IMR-90 (cell line): ENCODE results near the gene MAN2A1. TPM values are rescaled to one million over a fixed set of nuclear protein-coding genes. Genes with fewer than 3 reads are reported as not detected.
A peak's percentile ranks its signal among the peaks of the same experiment; 100 is the strongest.

Experiments used
- ATAC-seq: fragments of 200-7000 bp; cut with Tn5 transposase; 2 replicates; pipeline ENCODE4 v1.9.1; 2020; ENCODE audit warnings: low read depth, mild to moderate bottlenecking, moderate library complexity
- BruUV-seq: library from RNA; stranded (reverse); fragments of 400-500 nt; replicated peaks from 2 replicates; lab custom pipeline; 2021; lab: Mats Ljungman, UMichigan
- CTCF ChIA-PET: fragments of 300-600 bp; formaldehyde crosslinking; extraction: SDS; loops from one replicate; lab custom pipeline; 2021; ENCODE audit warnings: antibody characterized with exemption; lab: Yijun Ruan, JAX
- POLR2A ChIA-PET: fragments of 300-600 bp; sonication (Branson Sonifier 250); formaldehyde crosslinking; loops from one replicate; lab custom pipeline; 2022; ENCODE audit warnings: antibody characterized with exemption; ENCODE audit not compliant: unreplicated experiment; lab: Charles Lee
- DNase-seq: peaks from one replicate; pipeline ENCODE4 v3.0.0; 2013
- H2AFZ ChIP-seq: replicated peaks from 2 replicates; pipeline ENCODE3; 2013; ENCODE audit warnings: low read length, mild to moderate bottlenecking; ENCODE audit not compliant: poor library complexity
- H2AK5ac ChIP-seq: 2 replicates; pipeline ENCODE4 v1.6.1; 2013; ENCODE audit warnings: low read depth, low read length, inconsistent platforms
- H2AK9ac ChIP-seq: replicated peaks from 2 replicates; pipeline ENCODE3; 2013; ENCODE audit warnings: mild to moderate bottlenecking, low read depth, low read length, moderate library complexity; ENCODE audit not compliant: poor library complexity
- H2BK120ac ChIP-seq: 2 replicates; pipeline ENCODE4 v1.6.1; 2013; ENCODE audit warnings: low read depth, low read length, inconsistent platforms
- H2BK15ac ChIP-seq: 3 replicates; pipeline ENCODE4 v1.6.1; 2013; ENCODE audit warnings: low read depth, low read length, inconsistent platforms
- H2BK20ac ChIP-seq: 2 replicates; pipeline ENCODE4 v1.6.1; 2013; ENCODE audit warnings: low read depth, mild to moderate bottlenecking, inconsistent platforms, low read length, moderate library complexity
- H2BK5ac ChIP-seq: 2 replicates; pipeline ENCODE4 v1.6.1; 2013; ENCODE audit warnings: mild to moderate bottlenecking, low read depth, low read length, inconsistent platforms; ENCODE audit not compliant: poor library complexity, severe bottlenecking
- H3K14ac ChIP-seq: replicated peaks from 2 replicates; pipeline ENCODE4 v1.6.1; 2013; ENCODE audit warnings: low read depth, low read length, inconsistent platforms
- H3K18ac ChIP-seq: 2 replicates; pipeline ENCODE4 v1.6.1; 2013; ENCODE audit warnings: low read depth, low read length, control low read depth
- H3K23ac ChIP-seq: 2 replicates; pipeline ENCODE4 v1.6.1; 2013; ENCODE audit warnings: low read depth, low read length, inconsistent platforms
- H3K27ac ChIP-seq: 2 replicates; pipeline ENCODE4 v1.5.1; 2013; ENCODE audit warnings: mild to moderate bottlenecking, control low read depth, low read length; ENCODE audit not compliant: insufficient read depth
- H3K27me3 ChIP-seq: 2 replicates; pipeline ENCODE4 v1.6.1; 2013; ENCODE audit warnings: low read length; ENCODE audit not compliant: control insufficient read depth, insufficient read depth
- H3K36me3 ChIP-seq: 2 replicates; pipeline ENCODE4 v1.6.1; 2013; ENCODE audit warnings: low read length, mixed read lengths; ENCODE audit not compliant: control insufficient read depth, insufficient read depth
- H3K4ac ChIP-seq: 2 replicates; pipeline ENCODE4 v1.6.1; 2013; ENCODE audit warnings: low read depth, low read length, inconsistent platforms
- H3K4me1 ChIP-seq: 2 replicates; pipeline ENCODE4 v1.6.1; 2013; ENCODE audit warnings: low read length, mixed read lengths; ENCODE audit not compliant: control insufficient read depth, insufficient read depth
- H3K4me2 ChIP-seq: 2 replicates; pipeline ENCODE4 v1.6.1; 2013; ENCODE audit warnings: low read depth, mild to moderate bottlenecking, control low read depth, low read length, moderate library complexity
- H3K4me3 ChIP-seq: 2 replicates; pipeline ENCODE4 v1.5.1; 2013; ENCODE audit warnings: low read depth, mild to moderate bottlenecking, control low read depth, low read length, moderate library complexity; ENCODE audit not compliant: insufficient read depth
- H3K56ac ChIP-seq: 2 replicates; pipeline ENCODE4 v1.6.1; 2013; ENCODE audit warnings: low read length, inconsistent platforms; ENCODE audit not compliant: insufficient read depth; ENCODE audit errors: extremely low read depth
- H3K79me1 ChIP-seq, 2 experiments: 2 replicates each; pipeline ENCODE4 v1.6.1; 2013; ENCODE audit warnings: low read length in 2 of 2, inconsistent platforms in 1 of 2, low read depth in 1 of 2
- H3K9ac ChIP-seq: 2 replicates; pipeline ENCODE4 v1.6.1; 2013; ENCODE audit warnings: low read depth, low read length, control low read depth
- H3K9me1 ChIP-seq: 2 replicates; pipeline ENCODE4 v1.6.1; 2013; ENCODE audit warnings: low read length, inconsistent platforms; ENCODE audit not compliant: insufficient read depth
- H3K9me3 ChIP-seq: 2 replicates; pipeline ENCODE4 v1.6.1; 2013; ENCODE audit warnings: low read length; ENCODE audit not compliant: control insufficient read depth, insufficient read depth
- H4K20me1 ChIP-seq: 2 replicates; pipeline ENCODE4 v1.6.1; 2013; ENCODE audit warnings: low read length, inconsistent platforms; ENCODE audit not compliant: insufficient read depth
- H4K5ac ChIP-seq: 2 replicates; pipeline ENCODE4 v1.6.1; 2013; ENCODE audit warnings: mild to moderate bottlenecking, low read depth, low read length, control low read depth
- H4K8ac ChIP-seq, 2 experiments: 2 replicates each; pipeline ENCODE4 v1.6.1; 2013; ENCODE audit warnings: low read depth in 2 of 2, low read length in 2 of 2, control low read depth in 1 of 2, inconsistent platforms in 1 of 2
- H4K91ac ChIP-seq: 2 replicates; pipeline ENCODE4 v1.6.1; 2013; ENCODE audit warnings: low read depth, low read length, inconsistent platforms; ENCODE audit not compliant: insufficient read depth
- BHLHE40 ChIP-seq: fragments of 150-350 bp; IDR thresholded peaks from 2 replicates; pipeline ENCODE4 v1.6.1; 2016; ENCODE audit warnings: mild to moderate bottlenecking, low read depth, low read length
- MAFK ChIP-seq: IDR thresholded peaks from 2 replicates; pipeline ENCODE4 v1.6.1; 2012; ENCODE audit warnings: low read depth, low read length, improper control_type of control experiment
- WGBS, 2 experiments: methylation state at CpG; one replicate each; pipeline versions ENCODE4 v1.1.5 to v1.1.7; 2013; ENCODE audit warnings: missing lambda C conversion rate in 2 of 2; ENCODE audit not compliant: insufficient read length in 1 of 2; ENCODE audit errors: extremely low coverage in 2 of 2; 5-methylcytosine and 5-hydroxymethylcytosine counted together
- dilution Hi-C: fragments of 300-500 bp; cut with HindIII; formaldehyde crosslinking; loops from one replicate; pipeline ENCODE4 v1.14.3; 2018; ENCODE audit warnings: low sequenced_read_pairs; ENCODE audit not compliant: unreplicated experiment
- in situ Hi-C: fragments of 300-500 bp; cut with MboI; formaldehyde crosslinking; loops from 3 replicates; pipeline ENCODE4 v1.14.3; 2019; ENCODE audit warnings: low sequenced_read_pairs, inconsistent platforms, mixed read lengths
- intact Hi-C: fragments of 100-400 bp; cut with micrococcal nuclease; formaldehyde crosslinking; loops from 2 replicates; pipeline ENCODE4 v1.10.0; 2022
- polyA plus RNA-seq, 3 experiments: library from polyadenylated mRNA; depleted of rRNA; stranded (reverse); fragments of >200 nt; gene quantifications; 2 replicates each; pipeline ENCODE4 v1.2.3, GENCODE V29; 2012; ENCODE audit warnings: low replicate concordance in 1 of 3
- total RNA-seq: library from RNA; depleted of rRNA; stranded (reverse); fragments of >200 nt; gene quantifications from 2 replicates; pipeline ENCODE4 v1.2.3, GENCODE V29; 2012

The MAN2A1 gene
- total and polyA plus RNA-seq, 2 of the 4 experiments (the other 2 are of a cell fraction): 16.4 to 29.6 TPM

DNA sequence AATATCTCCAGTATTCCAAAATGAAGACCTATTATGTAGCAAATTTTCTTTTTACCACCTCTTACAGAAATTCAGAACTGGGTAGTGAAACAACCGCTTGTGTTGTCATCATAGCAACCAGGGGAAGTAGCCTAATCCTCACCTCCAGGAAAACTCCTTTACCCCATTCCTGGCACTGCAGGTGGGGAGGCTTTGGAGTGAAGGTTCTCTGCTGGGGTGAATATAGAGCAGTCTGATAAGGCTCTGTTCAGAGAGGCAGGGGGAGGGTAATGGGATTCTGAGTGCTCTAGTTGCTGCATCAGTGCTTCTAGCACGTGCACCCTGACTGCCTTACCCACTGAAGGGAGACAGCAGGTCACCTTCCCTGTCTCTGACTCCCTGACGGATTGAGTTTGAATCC lies 116.2 kb downstream of the MAN2A1 start:
- peaks cover 0 to 7% of the 10 kb centered on the region in 2 experiments; a peak in 3 of 4 replicates for H3K79me1 ChIP-seq
- WGBS, 2 experiments: no CpG with 5 or more reads among the region's 3 CpGs
- peaks cover 6% of the 10 kb centered on the region; the same call in 1 of the 2 replicates for H3K9me1 ChIP-seq
- DNase-seq (no peak), ATAC-seq (peak; percentile 44)
- H4K20me1 ChIP-seq: no peaks in the 10 kb centered on the region
- in situ Hi-C loops (no loop called here), intact Hi-C loops (no loop called here), dilution Hi-C loops (no loop called here)
- TF ChIP-seq BHLHE40 (0 out of 2 replicates have a peak, but pooled peaks have one; percentile 21), MAFK (no peak)
- peak overlapping the region; percentile 66; the same call in 1 of the 2 replicates for H3K14ac ChIP-seq
- POLR2A ChIA-PET: no interaction called here
- H3K36me3 ChIP-seq: no peaks in the 10 kb centered on the region
- no peak overlapping the region for H2AFZ ChIP-seq
- H3K4me1 ChIP-seq: peaks cover 4% of the 10 kb centered on the region
- peak overlapping the region in 1 of 2 experiments; percentile 18; a peak in 1 of 4 replicates for H4K8ac ChIP-seq
- H3K18ac ChIP-seq: no peak overlapping the region; the same call in 1 of the 2 replicates
- no peaks in the 10 kb centered on the region for H3K27me3 ChIP-seq
- H4K5ac ChIP-seq: peak overlapping the region; percentile 18; the same call in 1 of the 2 replicates
- BruUV-seq: no TSS peak
- no peak overlapping the region for H2BK5ac ChIP-seq
- peak overlapping the region; percentile 27; the same call in 1 of the 2 replicates for H2BK20ac ChIP-seq
- CTCF ChIA-PET: no interaction called here
- H3K4me3 ChIP-seq: no peak overlapping the region
- peak overlapping the region; percentile 45; the same call in 1 of the 2 replicates for H3K27ac ChIP-seq
- no peak overlapping the region for H3K4me2 ChIP-seq
- H4K91ac ChIP-seq: 0 out of 2 replicates have a peak overlapping the region, but pooled peaks have one; percentile 3
- H3K23ac ChIP-seq: peak overlapping the region; percentile 76; the same call in 1 of the 2 replicates
- H3K9ac ChIP-seq: no peak overlapping the region
- H3K9me3 ChIP-seq: no peaks in the 10 kb centered on the region
- H2AK9ac ChIP-seq: no peak overlapping the region
- peak overlapping the region; percentile 61; the same call in 1 of the 2 replicates for H2AK5ac ChIP-seq
- peak overlapping the region; percentile 61 for H3K4ac ChIP-seq
- H2BK120ac ChIP-seq: 0 out of 2 replicates have a peak overlapping the region, but pooled peaks have one; percentile 30
- peak overlapping the region; percentile 50; the same call in 1 of the 3 replicates for H2BK15ac ChIP-seq
- H3K56ac ChIP-seq: no peak overlapping the region
